WERI-Rb-1 (cell line): Measurements from ENCODE around the gene BAHCC1.

Experiments used
- DNase-seq: peaks from one replicate; pipeline ENCODE4 v3.0.0-alpha.2; 2020
- H3K27ac ChIP-seq: fragments of 250-450 bp; sonication (Bioruptor Pico); 2 replicates; pipeline ENCODE4 v1.5.1; 2020; ENCODE audit warnings: mild to moderate bottlenecking, moderate library complexity
- H3K27me3 ChIP-seq: fragments of 250-450 bp; sonication (Bioruptor Pico); 2 replicates; pipeline ENCODE4 v1.5.1; 2021; ENCODE audit warnings: mild to moderate bottlenecking, low read depth, moderate library complexity; ENCODE audit not compliant: insufficient read depth, severe bottlenecking
- H3K36me3 ChIP-seq: fragments of 250-450 bp; sonication (Bioruptor Pico); 2 replicates; pipeline ENCODE4 v1.5.1; 2020; ENCODE audit warnings: mild to moderate bottlenecking, moderate library complexity
- H3K4me3 ChIP-seq: 2 replicates; pipeline ENCODE4 v1.5.1; 2011; ENCODE audit warnings: low read depth, mild to moderate bottlenecking, control low read depth, low read length
- H3K9me3 ChIP-seq: fragments of 250-450 bp; sonication (Bioruptor Pico); 2 replicates; pipeline ENCODE4 v1.5.1; 2021; ENCODE audit warnings: mild to moderate bottlenecking, moderate library complexity; ENCODE audit not compliant: severe bottlenecking
- TF ChIP-seq, protein P1 (sequence below): IDR thresholded peaks from 2 replicates; pipeline ENCODE4 v1.5.1; 2011; ENCODE audit warnings: low read depth, mild to moderate bottlenecking, control low read depth, inconsistent platforms, low read length

Gene BAHCC1

DNA sequence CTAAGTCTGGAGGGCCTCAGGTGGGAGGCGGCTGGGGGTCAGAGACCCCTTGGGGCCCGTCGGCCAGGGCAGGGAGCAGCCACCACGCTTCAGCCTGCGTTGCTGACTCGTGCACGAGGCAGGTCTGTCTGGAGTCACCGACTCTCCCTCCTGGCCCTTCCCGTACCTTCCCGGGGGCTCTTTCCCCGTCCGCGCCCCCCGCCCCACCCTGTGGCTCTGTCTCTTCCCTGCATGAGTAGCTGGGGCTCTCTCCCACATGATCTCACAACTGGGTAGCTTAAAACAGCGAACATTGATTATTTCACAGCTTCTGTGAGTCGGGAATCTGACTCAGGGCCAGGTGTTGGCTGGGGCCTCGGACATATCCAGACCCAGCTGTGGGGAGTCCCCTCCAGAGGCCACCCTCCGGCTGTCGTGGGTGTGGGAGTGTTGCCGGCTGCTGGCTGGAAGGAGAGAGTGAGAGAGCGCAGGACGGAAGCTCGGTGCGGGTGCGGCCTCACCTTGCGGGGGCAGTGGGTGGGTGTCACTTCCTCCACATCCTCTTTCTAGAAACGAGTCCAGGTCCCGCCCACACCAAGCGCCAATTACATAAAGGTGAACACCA is 17.3 kb downstream of the BAHCC1 start:
- no peak overlapping the region for H3K27ac ChIP-seq
- TF ChIP-seq, protein P1, sequence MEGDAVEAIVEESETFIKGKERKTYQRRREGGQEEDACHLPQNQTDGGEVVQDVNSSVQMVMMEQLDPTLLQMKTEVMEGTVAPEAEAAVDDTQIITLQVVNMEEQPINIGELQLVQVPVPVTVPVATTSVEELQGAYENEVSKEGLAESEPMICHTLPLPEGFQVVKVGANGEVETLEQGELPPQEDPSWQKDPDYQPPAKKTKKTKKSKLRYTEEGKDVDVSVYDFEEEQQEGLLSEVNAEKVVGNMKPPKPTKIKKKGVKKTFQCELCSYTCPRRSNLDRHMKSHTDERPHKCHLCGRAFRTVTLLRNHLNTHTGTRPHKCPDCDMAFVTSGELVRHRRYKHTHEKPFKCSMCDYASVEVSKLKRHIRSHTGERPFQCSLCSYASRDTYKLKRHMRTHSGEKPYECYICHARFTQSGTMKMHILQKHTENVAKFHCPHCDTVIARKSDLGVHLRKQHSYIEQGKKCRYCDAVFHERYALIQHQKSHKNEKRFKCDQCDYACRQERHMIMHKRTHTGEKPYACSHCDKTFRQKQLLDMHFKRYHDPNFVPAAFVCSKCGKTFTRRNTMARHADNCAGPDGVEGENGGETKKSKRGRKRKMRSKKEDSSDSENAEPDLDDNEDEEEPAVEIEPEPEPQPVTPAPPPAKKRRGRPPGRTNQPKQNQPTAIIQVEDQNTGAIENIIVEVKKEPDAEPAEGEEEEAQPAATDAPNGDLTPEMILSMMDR: no peak
- no peaks in the 10 kb centered on the region for H3K36me3 ChIP-seq
- no peak for DNase-seq
- H3K4me3 ChIP-seq: no peak overlapping the region
- peaks cover under 1% of the 10 kb centered on the region for H3K27me3 ChIP-seq
- no peaks in the 10 kb centered on the region for H3K9me3 ChIP-seq

DNA sequence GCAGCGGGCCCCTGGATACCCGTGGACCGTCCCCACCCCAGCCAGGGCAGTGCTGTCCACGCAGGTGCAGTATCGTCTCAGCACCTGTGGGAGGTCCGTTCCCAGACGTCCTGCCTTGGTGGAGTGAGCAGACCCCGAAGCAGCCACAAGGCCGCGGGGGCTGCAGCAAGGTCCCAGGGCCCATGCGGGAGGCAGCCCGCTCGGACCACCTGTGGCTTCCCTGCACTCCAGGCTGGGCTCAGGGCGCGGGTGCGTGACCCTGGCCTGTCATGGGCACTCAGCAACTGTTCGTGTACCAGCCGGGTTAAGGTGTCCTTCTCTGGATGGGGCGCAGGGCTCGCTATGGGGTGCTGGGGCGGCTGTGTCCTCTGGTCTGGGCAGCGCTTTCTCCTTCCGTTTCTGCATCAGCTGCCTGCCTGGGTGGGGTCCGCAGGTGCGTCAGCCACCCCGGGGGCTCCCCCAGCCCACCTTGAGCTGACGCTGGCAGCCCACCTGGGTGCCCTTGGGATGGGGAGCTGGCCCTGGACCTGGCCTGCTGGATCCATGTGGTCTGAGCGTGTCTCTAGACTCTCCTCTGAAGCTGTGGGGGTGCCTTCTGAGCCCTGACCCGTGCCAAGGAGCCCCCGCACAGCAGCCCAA is 18.4 kb downstream of the BAHCC1 start:
- TF ChIP-seq, protein P1: no peak
- Histone ChIP-seq H3K9me3 (no peaks in the 10 kb centered on the region), H3K36me3 (no peaks in the 10 kb centered on the region), H3K4me3 (no peak overlapping the region), H3K27ac (no peak overlapping the region), H3K27me3 (no peaks in the 10 kb centered on the region)
- no peak for DNase-seq

DNA sequence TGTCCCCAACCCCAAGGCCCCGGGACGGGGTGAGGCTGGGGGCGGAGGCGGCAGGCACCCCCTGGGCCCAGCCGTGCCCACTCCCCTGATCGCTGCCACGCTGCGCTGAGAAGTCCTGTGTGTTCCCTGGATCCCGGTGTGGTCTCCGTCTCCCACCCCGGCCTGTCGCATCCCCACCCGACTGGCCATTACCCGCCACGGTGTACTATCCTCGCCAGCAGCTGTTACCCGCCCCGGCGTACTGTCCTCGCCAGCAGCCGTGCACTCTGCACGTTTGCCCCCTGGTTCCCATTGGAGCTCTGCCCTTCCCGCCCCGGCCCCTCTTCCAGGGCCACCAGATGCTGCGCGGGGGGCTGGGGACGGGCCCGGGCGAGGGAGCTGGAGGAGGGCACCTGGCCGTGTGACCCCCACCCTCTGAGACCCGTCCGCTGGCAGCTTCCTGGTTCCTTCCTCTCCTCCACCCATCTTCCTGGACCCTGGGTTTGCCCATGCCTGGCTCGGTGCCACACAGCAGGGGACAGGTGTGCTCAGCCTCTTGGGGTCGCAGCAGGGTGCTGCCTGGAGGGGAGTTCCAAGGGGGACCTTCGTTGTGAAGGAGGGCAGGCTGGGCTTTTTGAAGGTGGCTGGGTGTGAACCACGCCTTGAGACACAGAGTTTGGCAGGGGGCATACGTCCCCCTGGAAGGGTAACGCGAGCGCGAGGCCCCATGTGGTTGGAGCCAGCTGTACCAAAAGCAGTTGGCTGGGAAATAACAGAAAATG is 19.7 kb downstream of the BAHCC1 start:
- no peaks in the 10 kb centered on the region for H3K36me3 ChIP-seq

DNA sequence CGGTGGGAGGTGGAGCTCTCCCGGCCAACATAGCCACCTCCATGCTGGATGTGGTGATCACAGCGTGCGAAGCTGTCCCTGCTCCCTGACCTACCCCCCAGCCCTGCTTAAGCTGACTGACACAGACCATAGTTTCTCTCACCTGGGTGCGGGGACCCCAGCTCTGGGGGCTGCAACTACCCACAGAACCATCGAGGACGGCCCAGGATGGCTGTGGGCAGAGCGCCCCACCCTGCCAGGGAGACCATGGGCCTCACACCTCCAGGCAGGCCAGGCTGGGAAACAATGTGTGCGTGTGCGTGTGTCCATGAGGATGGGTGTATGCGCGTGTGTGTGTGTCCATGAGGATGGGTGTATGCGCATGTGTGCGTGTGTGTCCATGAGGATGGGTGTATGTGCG is 20.4 kb downstream of the BAHCC1 start:
- TF ChIP-seq, protein P1: no peak
- Histone ChIP-seq H3K27me3 (no peaks in the 10 kb centered on the region), H3K9me3 (no peaks in the 10 kb centered on the region), H3K27ac (no peak overlapping the region), H3K36me3 (no peaks in the 10 kb centered on the region), H3K4me3 (no peak overlapping the region)
- DNase-seq: no peak

More for the DNA sequence above, 19.7 kb downstream of the BAHCC1 start:
- H3K27ac ChIP-seq: no peak overlapping the region
- no peak overlapping the region for H3K4me3 ChIP-seq
- H3K27me3 ChIP-seq: no peaks in the 10 kb centered on the region
- TF ChIP-seq, protein P1: no peak
- no peaks in the 10 kb centered on the region for H3K9me3 ChIP-seq
- no peak for DNase-seq

DNA sequence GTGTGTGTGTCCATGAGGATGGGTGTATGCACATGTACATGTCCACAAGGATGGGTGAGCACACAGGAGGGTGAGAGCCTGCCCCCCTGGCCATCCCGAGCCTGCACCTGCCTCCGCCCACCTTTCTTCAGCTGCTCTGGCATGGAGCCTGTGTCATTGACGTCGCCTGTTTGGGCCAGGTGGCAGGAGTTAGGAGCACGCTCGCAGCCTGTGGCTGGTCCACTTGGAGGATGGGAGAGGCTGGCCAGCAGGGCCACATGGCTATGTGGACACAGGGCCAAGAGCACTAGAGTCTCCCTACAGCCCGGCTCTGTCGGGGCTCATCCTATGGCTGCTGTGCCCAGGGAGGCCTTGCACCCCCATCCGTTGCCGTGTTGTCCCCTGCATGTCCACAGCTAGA is 21.4 kb downstream of the BAHCC1 start:
- no peak overlapping the region for H3K4me3 ChIP-seq
- H3K27me3 ChIP-seq: no peaks in the 10 kb centered on the region
- H3K9me3 ChIP-seq: no peaks in the 10 kb centered on the region
- no peaks in the 10 kb centered on the region for H3K36me3 ChIP-seq
- no peak overlapping the region for H3K27ac ChIP-seq
- TF ChIP-seq, protein P1: no peak
- no peak for DNase-seq
